Loucy (cell line): ENCODE results near the gene DHRS7B.

ENCODE experiments used
- CTCF ChIP-seq: fragments of 200-600 bp; sonication (generic); conservative IDR thresholded peaks from 2 replicates; pipeline ENCODE4 v1.5.1; 2014; ENCODE audit warnings: mild to moderate bottlenecking, antibody characterized with exemption, low read length
- EZH2phosphoT487 ChIP-seq: fragments of 200-600 bp; IDR thresholded peaks from 2 replicates; pipeline ENCODE4 v1.6.1; 2018; ENCODE audit warnings: antibody characterized with exemption, mild to moderate bottlenecking, moderate library complexity, borderline replicate concordance

- TF ChIP-seq CTCF = no peak
- no peak for TF ChIP-seq EZH2phosphoT487
Observed at GRCh38 chr17:21077281-21077680, 49.5 kb upstream of the DHRS7B start.
